Gastroesophageal sphincter (tissue), 3 donors: ENCODE data around the gene PPP1R10.

Source experiments
- CTCF ChIP-seq, 4 experiments: fragments of 200-600 bp in 2 of 4; fragments of 450-650 bp in 2 of 4; sonication (generic) in 1 of 4; IDR thresholded peaks; one replicate each; pipeline ENCODE4 v1.5.1; 2017 to 2019; ENCODE audit warnings: antibody characterized with exemption in 4 of 4, mild to moderate bottlenecking in 2 of 4, moderate library complexity in 2 of 4
- POLR2A ChIP-seq, 2 donors: fragments of 450-650 bp; IDR thresholded peaks; one replicate each; pipeline ENCODE4 v1.6.1; 2017; ENCODE audit warnings: antibody characterized with exemption in 2 of 2, mild to moderate bottlenecking in 2 of 2, moderate library complexity in 1 of 2
- POLR2AphosphoS5 ChIP-seq: sonication (generic); formaldehyde crosslinking; IDR thresholded peaks from one replicate; pipeline ENCODE4 v1.6.1; 2017; ENCODE audit warnings: antibody characterized with exemption

GRCh38 chr6:30611856-30612194 lies 5.2 kb downstream of the PPP1R10 start:
- no peak for TF ChIP-seq CTCF (IDR thresholded peaks at IDR 0.05)
- TF ChIP-seq POLR2AphosphoS5: no peak
- no peak for TF ChIP-seq POLR2A (IDR thresholded peaks at IDR 0.05)
